ENCODE data around the gene GPR34.

Gene GPR34

GRCh38 chrX:41723826-41724225 is 35.1 kb downstream of the GPR34 start, which contains the start of gene GPR82:
GPR82 (plus strand) TSS chrX:41724181; CDS start chrX:41727027, 2,846 bp downstream.
- Histone ChIP-seq H3K79me2 (ENCODE audit: insufficient read depth, low read length) (peaks cover 26% of the 10 kb centered on the region; the same call in 1 of the 2 replicates), H3K9ac (ENCODE audit: low read length) (peak within 1 kb of the TSS; percentile 67), H3K9me3 (ENCODE audit: insufficient read depth, low read length) (no peaks in the 10 kb centered on the region; the same call in 1 of the 2 replicates), H3K36me3 (ENCODE audit: low read length) (peaks cover 6% of the 10 kb centered on the region; the same call in 1 of the 2 replicates), H2AFZ (ENCODE audit: low read depth, low read length, severe bottlenecking) (no peak within 1 kb of the TSS), H3K27ac (ENCODE audit: low read depth, low read length) (peak within 1 kb of the TSS; percentile 96), H3F3A (ENCODE audit: insufficient read depth) (peaks cover 28% of the 10 kb centered on the region), H3K27me3 (ENCODE audit: low read length) (no peaks in the 10 kb centered on the region), H3K4me3 (ENCODE audit: insufficient read depth, low read length, poor library complexity, severe bottlenecking) (peak within 1 kb of the TSS; percentile 57), H4K20me1 (ENCODE audit: low read depth, low read length) (no peaks in the 10 kb centered on the region), H3K9me2 (replicated peaks; ENCODE audit: insufficient read depth, low read length) (no peaks in the 10 kb centered on the region), H3K4me2 (ENCODE audit: low read depth, low read length, poor library complexity, severe bottlenecking) (peak within 1 kb of the TSS; percentile 97)
- TF ChIP-seq EZH2phosphoT487 (conservative IDR thresholded peaks at IDR 0.05; ENCODE audit: low read length) (no peak), CTCF (IDR thresholded peaks at IDR 0.05; ENCODE audit: insufficient read depth, low read length, poor library complexity, severe bottlenecking) (no peak)

- no peaks in the 10 kb centered on the region for H4K20me1 ChIP-seq (ENCODE audit: low read depth, low read length)
- no peaks in the 10 kb centered on the region for H3K9me2 ChIP-seq (replicated peaks; ENCODE audit: insufficient read depth, low read length)
- H3K36me3 ChIP-seq (ENCODE audit: low read length), result peaks cover 6% of the 10 kb centered on the region; the same call in 1 of the 2 replicates
- no peaks in the 10 kb centered on the region for H3K9me3 ChIP-seq (ENCODE audit: insufficient read depth, low read length)
- H3F3A ChIP-seq (ENCODE audit: insufficient read depth), result peaks cover 59% of the 10 kb centered on the region
- peaks cover 26% of the 10 kb centered on the region; the same call in 1 of the 2 replicates for H3K79me2 ChIP-seq (ENCODE audit: insufficient read depth, low read length)
- no peaks in the 10 kb centered on the region for H3K27me3 ChIP-seq (ENCODE audit: low read length)
- no peak for TF ChIP-seq EZH2phosphoT487 (conservative IDR thresholded peaks at IDR 0.05; ENCODE audit: low read length)
- TF ChIP-seq CTCF (IDR thresholded peaks at IDR 0.05; ENCODE audit: insufficient read depth, low read length, poor library complexity, severe bottlenecking), result no peak
- H2AFZ ChIP-seq (ENCODE audit: low read depth, low read length, severe bottlenecking), result no peak overlapping the region
- no peak overlapping the region for H3K9ac ChIP-seq (ENCODE audit: low read length)
- no peak overlapping the region for H3K4me3 ChIP-seq (ENCODE audit: insufficient read depth, low read length, poor library complexity, severe bottlenecking)
- H3K4me2 ChIP-seq (ENCODE audit: low read depth, low read length, poor library complexity, severe bottlenecking), result peak overlapping the region; percentile 97
- peak overlapping the region; percentile 96 for H3K27ac ChIP-seq (ENCODE audit: low read depth, low read length)
Measured at GRCh38 chrX:41728125-41728524, 39.4 kb downstream of the GPR34 start.

GRCh38 chrX:41730081-41730480 is 41.3 kb downstream of the GPR34 start:
- Histone ChIP-seq H3K9me3 (ENCODE audit: insufficient read depth, low read length) (no peaks in the 10 kb centered on the region), H3K79me2 (ENCODE audit: insufficient read depth, low read length) (peaks cover 14% of the 10 kb centered on the region; the same call in 1 of the 2 replicates), H3K4me3 (ENCODE audit: insufficient read depth, low read length, poor library complexity, severe bottlenecking) (no peak overlapping the region), H3K4me2 (ENCODE audit: low read depth, low read length, poor library complexity, severe bottlenecking) (peak overlapping the region; percentile 56), H3K27ac (ENCODE audit: low read depth, low read length) (peak overlapping the region; percentile 98), H3K9me2 (replicated peaks; ENCODE audit: insufficient read depth, low read length) (no peaks in the 10 kb centered on the region), H2AFZ (ENCODE audit: low read depth, low read length, severe bottlenecking) (no peak overlapping the region), H3K36me3 (ENCODE audit: low read length) (peaks cover 6% of the 10 kb centered on the region; the same call in 1 of the 2 replicates), H4K20me1 (ENCODE audit: low read depth, low read length) (no peaks in the 10 kb centered on the region), H3K9ac (ENCODE audit: low read length) (peak overlapping the region; percentile 35; the same call in 1 of the 2 replicates), H3K27me3 (ENCODE audit: low read length) (no peaks in the 10 kb centered on the region), H3F3A (ENCODE audit: insufficient read depth) (peaks cover 58% of the 10 kb centered on the region)
- TF ChIP-seq EZH2phosphoT487 (conservative IDR thresholded peaks at IDR 0.05; ENCODE audit: low read length), result no peak
- TF ChIP-seq CTCF (IDR thresholded peaks at IDR 0.05; ENCODE audit: insufficient read depth, low read length, poor library complexity, severe bottlenecking), result no peak

All from SU-DHL-6 (cell line).